ENCODE data around the gene TTF2.

TTF2 gene

DNA sequence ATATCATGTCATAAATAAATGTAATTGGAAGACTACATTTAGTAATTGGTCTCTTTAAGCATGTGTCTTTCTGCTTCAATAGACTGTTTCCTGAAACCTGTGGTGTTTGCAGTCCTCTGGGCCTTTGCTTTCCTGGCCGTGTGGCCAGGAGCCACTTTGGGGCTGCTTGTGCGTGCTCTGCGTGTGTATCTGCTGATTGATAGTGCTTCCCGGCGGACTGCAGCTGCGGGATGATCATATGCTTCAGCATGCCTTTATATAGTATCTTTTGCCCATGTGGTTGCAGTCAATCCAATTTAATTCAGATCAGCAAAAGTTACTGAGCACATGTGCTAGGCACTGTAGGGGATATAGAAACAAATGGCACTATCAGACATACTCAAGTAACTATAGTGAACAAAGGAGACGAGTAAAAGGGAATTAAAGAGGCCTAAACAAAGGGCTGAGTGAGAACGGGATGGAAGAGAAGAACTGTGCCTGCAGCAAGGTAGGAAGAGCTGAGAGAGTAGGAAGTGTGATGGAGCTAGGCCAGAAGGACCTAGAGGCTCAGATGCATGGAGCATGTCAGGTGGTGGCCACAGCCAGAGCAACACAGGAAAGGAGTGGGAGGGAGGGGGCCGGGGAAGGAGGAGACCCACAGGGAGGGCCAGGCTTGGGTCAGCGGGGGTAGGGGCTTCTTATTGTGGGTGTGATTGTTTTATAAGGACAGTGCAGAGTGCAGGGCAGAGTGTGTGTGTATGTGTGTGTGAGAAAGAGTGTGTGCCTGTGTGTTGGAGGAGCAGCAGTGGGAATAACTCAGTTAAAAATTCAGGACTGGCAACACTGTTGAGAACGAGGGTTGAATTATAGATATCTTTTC, 27.2 kb upstream of the TTF2 start:
- no peak for DNase-seq (ENCODE audit: extremely low read depth, low read depth)
- no peak for TF ChIP-seq CTCF (IDR thresholded peaks at IDR 0.05; ENCODE audit: low read depth, low read length)

DNA sequence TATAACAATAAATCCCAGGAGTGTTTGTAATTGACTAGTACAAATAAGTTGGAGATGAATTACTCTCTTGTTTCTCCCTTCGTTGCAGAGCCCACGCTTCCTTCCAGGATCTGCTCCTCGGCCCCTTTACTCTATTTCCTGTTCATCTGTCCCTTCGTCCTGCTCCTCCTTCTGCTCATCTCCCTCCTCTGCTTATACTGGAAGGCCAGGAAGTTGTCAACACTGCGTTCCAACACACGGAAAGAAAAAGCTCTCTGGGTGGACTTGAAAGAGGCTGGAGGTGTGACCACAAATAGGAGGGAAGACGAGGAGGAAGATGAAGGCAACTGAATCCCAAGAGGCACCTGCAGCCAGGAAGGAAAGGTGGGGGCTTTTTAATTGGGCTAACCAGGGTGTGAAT, 26.4 kb upstream of the TTF2 start:
- no peak for TF ChIP-seq CTCF (IDR thresholded peaks at IDR 0.05; ENCODE audit: low read depth, low read length)
- no peak for DNase-seq (ENCODE audit: extremely low read depth, low read depth)

- no peak for TF ChIP-seq CTCF (IDR thresholded peaks at IDR 0.05; ENCODE audit: low read depth, low read length)
- no peak for DNase-seq (ENCODE audit: extremely low read depth, low read depth)
Measured at GRCh38 chr1:117034791-117035290, 25.3 kb upstream of the TTF2 start.

DNA sequence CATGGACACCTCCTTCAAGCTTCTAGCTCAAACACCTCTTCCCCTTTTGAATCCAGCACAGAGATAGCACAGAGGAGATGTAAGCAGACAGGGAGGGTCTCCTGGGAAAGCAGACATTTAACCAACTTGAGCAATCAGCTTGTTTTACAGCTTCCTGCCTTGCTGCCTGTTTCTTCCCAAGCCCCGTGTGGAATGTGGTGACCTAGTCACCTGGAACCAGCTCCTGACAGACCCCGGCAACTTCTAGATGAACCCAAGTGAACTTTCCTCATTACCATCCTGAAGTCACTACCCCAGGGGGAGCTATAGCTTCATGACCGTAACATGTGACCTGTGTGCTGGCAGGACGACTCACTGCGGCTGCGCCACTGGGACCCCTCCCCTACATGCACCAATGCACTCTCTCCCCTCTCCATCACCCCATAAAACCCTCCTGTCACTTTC, 24.1 kb upstream of the TTF2 start:
- DNase-seq (ENCODE audit: extremely low read depth, low read depth), result no peak

GRCh38 chr1:117037802-117038201, 22.3 kb upstream of the TTF2 start:
- DNase-seq (ENCODE audit: extremely low read depth, low read depth), result no peak
- TF ChIP-seq CTCF (IDR thresholded peaks at IDR 0.05; ENCODE audit: low read depth, low read length), result no peak

More for the DNA sequence above, 24.1 kb upstream of the TTF2 start:
- no peak for TF ChIP-seq CTCF (IDR thresholded peaks at IDR 0.05; ENCODE audit: low read depth, low read length)

DNA sequence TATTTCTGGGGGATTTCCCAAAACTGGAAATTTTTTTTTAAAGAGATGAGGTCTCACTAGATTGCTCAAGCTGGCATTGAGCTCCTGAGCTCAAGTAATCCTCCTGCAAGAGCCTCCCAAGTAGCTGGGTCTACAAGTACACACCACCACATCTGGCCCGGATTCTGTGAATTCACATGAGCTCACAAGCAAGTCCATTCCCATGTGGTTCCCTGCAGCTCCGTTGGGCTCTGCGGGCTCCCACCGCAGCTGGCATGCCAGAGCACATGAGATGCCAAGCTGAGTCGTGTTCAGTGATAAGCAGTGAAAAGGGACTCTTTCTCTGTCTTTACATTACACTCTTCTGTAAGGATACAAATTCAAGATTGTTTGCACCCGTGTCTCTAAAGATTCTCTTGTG, 21.9 kb upstream of the TTF2 start:
- no peak for DNase-seq (ENCODE audit: extremely low read depth, low read depth)
- TF ChIP-seq CTCF (IDR thresholded peaks at IDR 0.05; ENCODE audit: low read depth, low read length), result no peak

- DNase-seq (ENCODE audit: extremely low read depth, low read depth), result no peak
- no peak for TF ChIP-seq CTCF (IDR thresholded peaks at IDR 0.05; ENCODE audit: low read depth, low read length)
Measured at GRCh38 chr1:117044217-117044616, 15.9 kb upstream of the TTF2 start.

Measured in AG09319 (cell line).